ENCODE measurements around the gene GABRP. TPM values are rescaled to one million over a fixed set of nuclear protein-coding genes. Genes with fewer than 3 reads are reported as not detected.

Gene GABRP
- polyA plus RNA-seq, 1 of the 3 experiments (the other 2 are of a cell fraction) = 0.03 TPM

GRCh38 chr5:170836226-170836625 is 52.7 kb downstream of the GABRP start:
- Histone ChIP-seq H3K9me3 (no peaks in the 10 kb centered on the region), H2AFZ (ENCODE audit: low read depth) (no peak overlapping the region), H3K4me2 (no peak overlapping the region), H4K20me1 (ENCODE audit: insufficient read depth) (no peaks in the 10 kb centered on the region), H3K27ac (ENCODE audit: low read depth in 2 of 2, low read length in 1 of 2) (no peak overlapping the region), H3K36me3 (replicated peaks in 1 of 2; ENCODE audit: control insufficient read depth in 1 of 2, insufficient read depth in 2 of 2, low read length in 1 of 2) (no peaks in the 10 kb centered on the region), H3K9me2 (no peaks in the 10 kb centered on the region), H3K27me3 (ENCODE audit: insufficient read depth) (no peaks in the 10 kb centered on the region; the same call in 1 of the 2 replicates), H3K9ac (no peak overlapping the region), H3F3A (replicated peaks; ENCODE audit: insufficient read depth) (no peaks in the 10 kb centered on the region), H3K4me1 (ENCODE audit: control insufficient read depth in 1 of 2, insufficient read depth in 2 of 2, low read depth in 1 of 2, low read length in 1 of 2) (no peaks in the 10 kb centered on the region), H3K4me3 (ENCODE audit: low read depth in 2 of 2, low read length in 1 of 2) (no peak overlapping the region), H3K79me2 (ENCODE audit: insufficient read depth) (no peaks in the 10 kb centered on the region)
- TF ChIP-seq TCF12 (IDR thresholded peaks at IDR 0.05) (no peak), ELF1 (IDR thresholded peaks at IDR 0.05) (no peak), GABPA (IDR thresholded peaks at IDR 0.05; ENCODE audit: low read depth) (no peak), RXRA (IDR thresholded peaks at IDR 0.05; ENCODE audit: borderline replicate concordance, low read depth) (no peak), JUND (IDR thresholded peaks at IDR 0.05) (no peak), TAF1 (IDR thresholded peaks at IDR 0.05; ENCODE audit: borderline replicate concordance, low read depth, low read length) (no peak), EZH2phosphoT487 (IDR thresholded peaks at IDR 0.05; ENCODE audit: borderline replicate concordance, low read depth) (no peak), USF1 (IDR thresholded peaks at IDR 0.05; ENCODE audit: borderline replicate concordance, low read depth) (no peak), USF2 (IDR thresholded peaks at IDR 0.05; ENCODE audit: borderline replicate concordance, low read depth, low read length) (no peak), RAD21 (IDR thresholded peaks at IDR 0.05; ENCODE audit: low read length) (no peak)
- POLR2A ChIA-PET = no interaction called here
- 51% methylated on average over 4 of the region's 4 CpGs for WGBS (ENCODE audit: low lambda C conversion rate)
- DNase-seq = no peak
- CTCF ChIA-PET = interaction anchor here (1.3 kb wide), 1 partner anchor 197 kb away, joined by 3 read pairs; no protein-coding TSS in a partner anchor

GRCh38 chr5:170843870-170844269 is 60.3 kb downstream of the GABRP start:
- no peak for DNase-seq
- no peaks in the 10 kb centered on the region for H3K36me3 ChIP-seq (replicated peaks in 1 of 2; ENCODE audit: control insufficient read depth in 1 of 2, insufficient read depth in 2 of 2, low read length in 1 of 2)
- no peak overlapping the region for H3K4me3 ChIP-seq (ENCODE audit: low read depth in 2 of 2, low read length in 1 of 2)
- no peak overlapping the region for H2AFZ ChIP-seq (ENCODE audit: low read depth)
- H3K9ac ChIP-seq = no peak overlapping the region
- H3K79me2 ChIP-seq (ENCODE audit: insufficient read depth) = no peaks in the 10 kb centered on the region
- no peaks in the 10 kb centered on the region for H4K20me1 ChIP-seq (ENCODE audit: insufficient read depth)
- no peaks in the 10 kb centered on the region for H3K27me3 ChIP-seq (ENCODE audit: insufficient read depth)
- POLR2A ChIA-PET = no interaction called here
- WGBS (ENCODE audit: low lambda C conversion rate) = 33% methylated on average over 2 of the region's 2 CpGs
- CTCF ChIA-PET = interaction anchor here (0.6 kb wide), 2 partner anchors 48 to 1023 kb away, joined by 4 read pairs; no protein-coding TSS in a partner anchor
- no peak overlapping the region for H3K27ac ChIP-seq (ENCODE audit: low read depth in 2 of 2, low read length in 1 of 2)
- H3K4me2 ChIP-seq = no peak overlapping the region
- TF ChIP-seq TCF12 (IDR thresholded peaks at IDR 0.05) = no peak
- no peak for TF ChIP-seq FOXM1 (IDR thresholded peaks at IDR 0.05; ENCODE audit: low read depth)
- no peak for TF ChIP-seq RXRA (IDR thresholded peaks at IDR 0.05; ENCODE audit: borderline replicate concordance, low read depth)
- no peak for TF ChIP-seq EZH2phosphoT487 (IDR thresholded peaks at IDR 0.05; ENCODE audit: borderline replicate concordance, low read depth)
- TF ChIP-seq JUND (IDR thresholded peaks at IDR 0.05) = no peak
- no peak for TF ChIP-seq POLR2AphosphoS5 (IDR thresholded peaks at IDR 0.05; ENCODE audit: low read depth, low read length)
- TF ChIP-seq USF2 (IDR thresholded peaks at IDR 0.05; ENCODE audit: borderline replicate concordance, low read depth, low read length) = no peak
- no peak for TF ChIP-seq EP300 (IDR thresholded peaks at IDR 0.05; ENCODE audit: borderline replicate concordance in 1 of 2, low read depth in 1 of 2, low read length in 1 of 2)
- no peak for TF ChIP-seq MAX (IDR thresholded peaks at IDR 0.05; ENCODE audit: low read depth)
- no peak for TF ChIP-seq MXI1 (IDR thresholded peaks at IDR 0.05; ENCODE audit: low read depth, low read length)
- TF ChIP-seq RAD21 (IDR thresholded peaks at IDR 0.05; ENCODE audit: low read length) = no peak
- no peak for TF ChIP-seq YY1 (IDR thresholded peaks at IDR 0.05; ENCODE audit: low read depth)
- no peak for TF ChIP-seq USF1 (IDR thresholded peaks at IDR 0.05; ENCODE audit: borderline replicate concordance, low read depth)
- TF ChIP-seq TAF1 (IDR thresholded peaks at IDR 0.05; ENCODE audit: borderline replicate concordance, low read depth, low read length) = no peak
- no peak for TF ChIP-seq SMC3 (IDR thresholded peaks at IDR 0.05; ENCODE audit: low read depth, low read length)
- TF ChIP-seq ELF1 (IDR thresholded peaks at IDR 0.05) = no peak
- no peak for TF ChIP-seq TEAD4 (IDR thresholded peaks at IDR 0.05; ENCODE audit: borderline replicate concordance, insufficient read depth)
- TF ChIP-seq GATA2 (CRISPR knock-in tag; IDR thresholded peaks at IDR 0.05) = no peak
- H3K4me1 ChIP-seq (ENCODE audit: control insufficient read depth in 1 of 2, insufficient read depth in 2 of 2, low read depth in 1 of 2, low read length in 1 of 2) = no peaks in the 10 kb centered on the region
- no peaks in the 10 kb centered on the region for H3K9me2 ChIP-seq
- no peaks in the 10 kb centered on the region for H3K9me3 ChIP-seq
- no peaks in the 10 kb centered on the region for H3F3A ChIP-seq (replicated peaks; ENCODE audit: insufficient read depth)

All from SK-N-SH (cell line).